ENCODE data around the gene SLC25A23.

SLC25A23 gene

DNA sequence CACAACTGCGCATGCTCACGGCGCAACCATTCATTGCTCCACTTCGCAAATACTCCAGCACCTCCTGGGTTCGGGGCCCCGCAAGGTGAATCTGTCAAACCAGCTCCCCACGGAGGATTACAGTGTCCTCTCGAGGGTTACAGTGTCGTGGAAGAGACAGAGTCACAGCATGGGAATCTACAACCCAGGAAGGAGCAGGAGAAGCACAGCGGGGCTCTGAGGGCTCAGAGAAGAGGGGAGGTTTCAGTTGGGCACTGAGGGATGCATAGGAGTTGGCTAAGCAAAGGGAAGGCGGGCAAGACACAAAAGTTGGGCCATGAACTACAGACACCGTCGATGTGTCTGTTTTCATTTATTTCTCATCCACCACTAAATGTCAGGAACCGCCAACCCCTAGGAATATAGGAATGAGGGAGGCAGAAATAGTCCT is 65.6 kb downstream of the SLC25A23 start:
- no peak for DNase-seq

- peak; percentile 87 for DNase-seq
These were observed 66.3 kb downstream of the SLC25A23 start, which contains the start of gene GTF2F1 for GRCh38 chr19:6393074-6393982. TSS of gene GTF2F1 (minus strand) at chr19:6393164. CDS start at chr19:6392995, 169 bp downstream.

DNA sequence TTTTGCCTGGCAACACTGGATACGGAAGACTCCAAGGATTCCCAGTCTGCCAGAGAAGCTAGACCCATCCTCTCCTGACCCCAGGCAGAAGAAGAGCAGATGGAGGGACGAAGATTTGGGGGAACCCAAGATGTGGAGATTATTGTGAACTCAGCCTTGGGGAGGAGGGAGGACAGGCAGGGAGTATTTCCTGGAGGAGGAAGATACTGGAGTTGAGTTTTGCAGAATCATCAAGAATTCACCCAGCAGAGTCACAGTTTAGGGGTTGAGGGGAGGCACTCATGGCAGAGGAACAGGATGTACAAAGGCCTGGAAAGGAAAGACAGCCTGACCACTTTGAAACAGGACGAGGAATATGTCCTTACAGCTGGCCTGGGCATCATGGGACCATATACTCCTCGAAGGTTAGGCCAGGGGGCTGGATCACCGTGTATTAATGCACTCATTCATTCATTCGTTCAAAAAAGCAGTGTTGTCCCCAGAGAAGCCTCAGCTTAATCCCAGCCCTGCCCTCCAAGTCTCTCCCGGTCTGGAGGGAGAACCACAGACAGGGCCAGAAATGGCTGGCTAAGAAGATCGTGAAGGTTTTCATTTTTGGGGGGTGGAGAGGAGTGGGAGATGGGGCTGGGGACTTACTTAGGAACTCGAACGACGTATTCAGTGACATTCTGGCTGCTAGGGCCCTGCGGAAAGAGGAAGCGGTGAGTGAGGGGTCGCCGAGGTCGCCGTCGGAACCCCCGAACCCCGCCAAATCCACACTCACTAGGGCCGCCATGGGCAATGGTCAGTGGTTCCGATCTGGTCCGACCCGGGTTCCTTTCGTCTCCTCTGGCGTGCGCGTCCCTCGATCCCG is 67.1 kb downstream of the SLC25A23 start:
- DNase-seq = no peak

All from GDM1 (cell line).